Endodermal cell (in vitro differentiated cells): ENCODE data around the gene THSD4. TPM values are rescaled to one million over a fixed set of nuclear protein-coding genes. Genes with fewer than 3 reads are reported as not detected.

Experiments
- DNase-seq: peaks from one replicate; pipeline ENCODE4 v3.0.0-alpha.2; 2017
- H3K27ac ChIP-seq: 2 replicates; pipeline ENCODE4 v1.5.1; 2013; ENCODE audit warnings: mild to moderate bottlenecking, low read depth, low read length, moderate library complexity
- H3K27me3 ChIP-seq: 2 replicates; pipeline ENCODE4 v1.6.1; 2013; ENCODE audit warnings: mild to moderate bottlenecking, low read length, moderate library complexity; ENCODE audit not compliant: insufficient read depth, control insufficient read depth, poor library complexity, severe bottlenecking
- H3K36me3 ChIP-seq: 2 replicates; pipeline ENCODE4 v1.7.0; 2013; ENCODE audit warnings: mild to moderate bottlenecking, low read length, moderate library complexity; ENCODE audit not compliant: control insufficient read depth, insufficient read depth
- H3K4me1 ChIP-seq: one replicate; pipeline ENCODE4 v1.7.0; 2013; ENCODE audit warnings: low read length; ENCODE audit not compliant: control insufficient read depth, insufficient read depth
- H3K4me3 ChIP-seq: 2 replicates; pipeline ENCODE4 v1.5.1; 2013; ENCODE audit warnings: mild to moderate bottlenecking, low read length, moderate library complexity
- H3K9ac ChIP-seq: 2 replicates; pipeline ENCODE4 v1.6.1; 2013; ENCODE audit warnings: mild to moderate bottlenecking, low read length, moderate library complexity; ENCODE audit not compliant: poor library complexity, severe bottlenecking; ENCODE audit errors: extremely low read depth
- H3K9me3 ChIP-seq: 2 replicates; pipeline ENCODE4 v1.6.1; 2013; ENCODE audit warnings: mild to moderate bottlenecking, low read length, moderate library complexity; ENCODE audit not compliant: control insufficient read depth
- H3K27ac Mint-ChIP-seq: 2 replicates; pipeline ENCODE4 v1.8.0; 2020; ENCODE audit warnings: mixed read lengths
- H3K27me3 Mint-ChIP-seq: 2 replicates; pipeline ENCODE4 v1.8.0; 2021; ENCODE audit warnings: mild to moderate bottlenecking, mixed read lengths; ENCODE audit not compliant: insufficient read depth
- H3K36me3 Mint-ChIP-seq: 2 replicates; pipeline ENCODE4 v1.8.0; 2020; ENCODE audit warnings: low read depth, mixed read lengths
- H3K4me1 Mint-ChIP-seq: 2 replicates; pipeline ENCODE4 v1.8.0; 2020; ENCODE audit warnings: mixed read lengths
- H3K4me3 Mint-ChIP-seq: 2 replicates; pipeline ENCODE4 v1.8.0; 2020; ENCODE audit warnings: mild to moderate bottlenecking, moderate library complexity, mixed read lengths
- H3K9me3 Mint-ChIP-seq: 2 replicates; pipeline ENCODE4 v1.8.0; 2020; ENCODE audit warnings: mild to moderate bottlenecking, mixed read lengths
- CTCF ChIP-seq: fragments of 200-600 bp; sonication (generic); conservative IDR thresholded peaks from 2 replicates; pipeline ENCODE4 v1.5.0; 2021; ENCODE audit warnings: antibody characterized with exemption, mild to moderate bottlenecking
- WGBS, 2 experiments: methylation state at CpG; one replicate each; pipeline versions ENCODE4 v1.1.5 to v1.1.7; 2013; ENCODE audit warnings: missing lambda C conversion rate in 2 of 2, mixed read lengths in 1 of 2; ENCODE audit not compliant: insufficient coverage in 1 of 2, insufficient read length in 1 of 2; 5-methylcytosine and 5-hydroxymethylcytosine counted together
- total RNA-seq, 2 donors: library from RNA; stranded (reverse); fragmentation: NEBNext Ultra II Directional in 1 of 2; extraction: Animal tissue kit (Norgen Biotek cat#: 25700) in 1 of 2; gene quantifications; 2 replicates in 1 of 2; 3 replicates in 1 of 2; pipeline ENCODE4 v1.2.1, GENCODE V29; 2021

THSD4 gene
- total RNA-seq, 2 donors from 2014 or later: 4.6 to 5.4 TPM

- no peak overlapping the region for H3K27ac ChIP-seq
- H3K4me3 Mint-ChIP-seq: no peak overlapping the region
- H3K36me3 Mint-ChIP-seq: no peaks in the 10 kb centered on the region
- TF ChIP-seq CTCF: no peak
- no peaks in the 10 kb centered on the region for H3K27me3 ChIP-seq
- no peaks in the 10 kb centered on the region for H3K4me1 ChIP-seq
- H3K36me3 ChIP-seq: no peaks in the 10 kb centered on the region
- no peaks in the 10 kb centered on the region for H3K9me3 ChIP-seq
- no peak overlapping the region for H3K4me3 ChIP-seq
- no peaks in the 10 kb centered on the region for H3K4me1 Mint-ChIP-seq
- no peaks in the 10 kb centered on the region for H3K27me3 Mint-ChIP-seq
- DNase-seq: no peak
- peaks cover 13% of the 10 kb centered on the region for H3K9me3 Mint-ChIP-seq
- H3K9ac ChIP-seq: no peak overlapping the region
- H3K27ac Mint-ChIP-seq: no peak overlapping the region
Observed at GRCh38 chr15:71071529-71071928, 43.7 kb upstream of the THSD4 start.

- 90 to 91% methylated on average over 6 of the region's 6 CpGs for WGBS, 2 experiments
- TF ChIP-seq CTCF: no peak
- DNase-seq: no peak
Observed at GRCh38 chr15:71072423-71072822, 42.8 kb upstream of the THSD4 start.

GRCh38 chr15:71078506-71079207, 36.6 kb upstream of the THSD4 start:
- H3K36me3 Mint-ChIP-seq: no peaks in the 10 kb centered on the region
- no peak for DNase-seq
- peaks cover 23% of the 10 kb centered on the region for H3K27me3 Mint-ChIP-seq
- no peak overlapping the region for H3K9ac ChIP-seq
- no peaks in the 10 kb centered on the region for H3K9me3 ChIP-seq
- H3K9me3 Mint-ChIP-seq: peaks cover 15% of the 10 kb centered on the region
- no peak for TF ChIP-seq CTCF
- H3K4me3 Mint-ChIP-seq: no peak overlapping the region
- no peaks in the 10 kb centered on the region for H3K4me1 ChIP-seq
- no peaks in the 10 kb centered on the region for H3K36me3 ChIP-seq
- H3K4me1 Mint-ChIP-seq: peaks cover 12% of the 10 kb centered on the region
- no peak overlapping the region for H3K27ac Mint-ChIP-seq
- no peak overlapping the region for H3K4me3 ChIP-seq
- H3K27ac ChIP-seq: no peak overlapping the region
- H3K27me3 ChIP-seq: no peaks in the 10 kb centered on the region
- WGBS, 2 experiments: 88 to 89% methylated on average over 4 to 6 of the region's 6 CpGs

More at GRCh38 chr15:71072423-71072822, 42.8 kb upstream of the THSD4 start:
- no peaks in the 10 kb centered on the region for H3K36me3 Mint-ChIP-seq
- H3K4me3 Mint-ChIP-seq: no peak overlapping the region
- Histone ChIP-seq H3K36me3 (no peaks in the 10 kb centered on the region), H3K4me1 (no peaks in the 10 kb centered on the region), H3K9me3 (no peaks in the 10 kb centered on the region), H3K27me3 (no peaks in the 10 kb centered on the region), H3K9ac (no peak overlapping the region), H3K27ac (no peak overlapping the region), H3K4me3 (no peak overlapping the region)
- H3K4me1 Mint-ChIP-seq: no peaks in the 10 kb centered on the region
- no peaks in the 10 kb centered on the region for H3K27me3 Mint-ChIP-seq
- peaks cover 15% of the 10 kb centered on the region for H3K9me3 Mint-ChIP-seq
- no peak overlapping the region for H3K27ac Mint-ChIP-seq
